Measurements from ENCODE around the gene TENM4.

The TENM4 gene

DNA sequence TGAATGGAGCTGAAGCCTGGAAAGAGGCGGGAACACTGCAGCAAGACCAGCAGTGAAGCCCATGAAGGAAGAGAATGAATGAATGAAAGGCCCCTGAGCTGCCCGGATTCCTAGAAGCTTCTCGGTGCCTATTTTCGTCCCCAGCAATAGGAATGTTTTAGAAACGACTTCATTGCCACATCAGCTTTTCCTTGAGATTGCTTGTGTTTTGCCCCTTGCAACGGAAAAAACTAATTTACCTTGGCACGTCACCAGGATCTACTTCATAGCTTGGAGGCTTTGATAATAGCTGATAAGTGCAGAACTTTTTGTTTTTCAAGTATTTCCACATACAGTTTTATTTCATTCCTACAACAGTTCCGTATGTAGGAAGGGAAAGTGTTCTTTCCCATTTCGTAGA lies 617.2 kb downstream of the TENM4 start:
- no peak for DNase-seq

DNA sequence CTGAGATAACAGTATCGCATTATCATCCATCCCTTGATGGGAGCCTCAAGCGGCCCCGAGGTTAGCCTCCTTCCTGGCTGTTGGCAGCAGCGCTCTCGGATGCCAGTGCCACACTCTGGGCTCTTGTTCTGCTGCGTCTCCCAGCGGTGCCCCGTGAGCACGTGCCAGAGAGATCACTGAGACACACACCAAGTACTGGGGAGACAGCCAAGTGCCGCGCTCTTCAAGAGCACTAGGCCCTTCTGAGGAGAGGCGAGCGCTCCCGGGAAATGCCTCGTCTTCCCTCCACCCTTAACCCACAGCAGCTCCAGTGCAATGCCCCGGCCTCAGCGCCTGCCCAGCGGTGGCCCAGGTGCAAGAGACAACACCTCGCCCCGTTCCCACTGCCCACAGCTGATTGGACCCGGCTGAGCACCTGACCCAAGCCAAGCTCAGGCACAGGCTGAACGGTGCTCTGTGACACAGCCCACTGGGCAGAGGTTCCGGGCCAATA lies 617.9 kb downstream of the TENM4 start:
- DNase-seq: no peak

DNA sequence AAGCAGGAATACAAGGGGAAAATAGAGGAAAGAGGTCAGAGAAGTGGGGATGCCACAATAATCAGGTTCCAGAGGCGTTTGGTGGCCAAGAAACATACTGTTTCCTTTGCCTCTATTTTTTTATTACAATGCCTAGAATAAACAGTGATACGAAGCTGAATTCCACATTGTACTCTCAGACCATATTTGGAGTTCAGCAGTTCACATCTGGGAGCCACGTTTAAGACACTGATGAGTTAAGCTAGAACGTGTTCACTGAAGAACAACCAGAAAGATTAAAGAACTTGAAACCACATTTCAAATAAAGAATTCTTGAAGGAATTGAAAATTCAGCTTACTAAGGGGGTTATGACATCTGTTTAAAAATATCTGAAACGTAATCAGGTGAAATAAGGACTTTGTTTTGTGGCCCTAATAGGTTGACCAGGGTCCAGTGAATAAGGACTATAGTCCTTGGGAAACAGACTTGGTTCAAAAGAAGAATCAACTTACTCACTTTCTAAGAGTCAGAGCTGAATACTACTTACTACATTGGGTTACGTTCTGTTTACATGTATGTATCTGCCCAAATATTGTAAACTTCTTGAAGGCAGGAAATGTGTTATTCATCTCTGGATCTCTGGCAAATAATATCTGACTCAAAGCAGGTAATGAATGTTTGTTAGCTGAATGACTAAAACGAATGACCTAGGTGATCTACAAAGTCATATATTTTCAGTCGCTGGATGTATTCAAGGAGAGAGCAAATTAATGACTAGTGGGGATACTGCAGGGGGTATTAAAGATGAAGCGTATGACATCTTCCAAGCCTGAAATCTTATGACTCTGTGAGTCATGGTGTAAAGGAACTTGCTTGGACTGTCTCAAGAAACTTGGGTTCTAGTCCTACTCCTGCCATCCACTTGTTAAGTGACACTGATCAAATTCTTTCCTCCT lies 619.2 kb downstream of the TENM4 start:
- DNase-seq: no peak

DNA sequence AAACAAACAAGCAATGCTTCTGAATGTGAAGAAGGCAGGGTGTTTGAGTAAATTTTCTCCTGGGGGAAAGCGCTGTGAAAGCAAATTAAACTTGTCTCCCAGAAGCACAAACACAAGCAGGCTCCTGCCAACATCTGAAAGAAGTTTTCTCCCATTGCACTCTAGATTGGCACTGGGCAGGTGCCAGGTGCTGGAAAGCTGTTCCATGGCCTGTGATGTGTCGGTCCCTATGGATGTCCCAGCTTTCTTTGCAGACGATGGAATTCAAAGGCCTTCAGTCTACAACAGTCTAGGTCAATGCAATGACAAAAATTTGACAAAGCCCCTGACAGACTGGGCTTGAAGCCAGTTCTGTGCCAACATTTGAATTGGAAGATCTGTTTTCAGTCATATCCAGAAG lies 620.1 kb downstream of the TENM4 start:
- DNase-seq: no peak

DNA sequence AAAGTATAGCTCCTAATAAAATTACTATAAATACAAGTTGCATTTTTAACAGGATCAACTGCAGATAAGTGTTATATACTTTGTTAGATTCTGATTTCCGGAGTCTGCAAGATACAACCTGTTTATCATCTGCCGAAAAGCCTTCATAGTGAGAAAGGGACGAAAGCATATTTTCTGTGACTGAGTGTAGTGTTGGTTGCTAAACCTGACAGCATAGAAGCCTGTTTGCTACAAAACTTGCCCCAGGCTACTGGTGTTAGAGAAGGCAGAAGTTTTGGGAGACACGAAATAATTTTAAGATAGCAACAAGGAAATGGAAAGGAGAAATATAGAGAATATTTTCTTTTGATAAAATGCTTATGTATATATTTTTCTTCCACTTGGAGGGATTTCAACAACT lies 622.6 kb downstream of the TENM4 start:
- DNase-seq: no peak

DNA sequence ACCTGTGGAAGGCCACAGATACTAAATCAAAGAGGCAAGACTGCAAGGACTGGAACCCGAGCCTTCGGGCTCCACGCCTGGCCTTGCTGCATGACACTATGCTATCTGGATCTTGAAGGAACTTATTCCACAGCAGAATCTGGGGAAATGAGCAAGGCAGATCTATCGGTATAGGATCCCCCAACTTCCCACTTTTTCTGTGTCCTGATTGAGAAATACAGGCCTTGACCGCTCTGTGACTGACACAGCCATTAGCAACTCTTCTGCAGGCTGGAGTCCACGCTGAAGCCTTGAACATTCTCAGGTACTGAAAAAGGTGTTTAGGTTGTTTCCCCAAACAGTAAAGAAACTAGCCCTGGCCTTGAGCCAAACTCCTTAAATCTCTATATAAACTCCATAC lies 625.0 kb downstream of the TENM4 start:
- no peak for DNase-seq

DNA sequence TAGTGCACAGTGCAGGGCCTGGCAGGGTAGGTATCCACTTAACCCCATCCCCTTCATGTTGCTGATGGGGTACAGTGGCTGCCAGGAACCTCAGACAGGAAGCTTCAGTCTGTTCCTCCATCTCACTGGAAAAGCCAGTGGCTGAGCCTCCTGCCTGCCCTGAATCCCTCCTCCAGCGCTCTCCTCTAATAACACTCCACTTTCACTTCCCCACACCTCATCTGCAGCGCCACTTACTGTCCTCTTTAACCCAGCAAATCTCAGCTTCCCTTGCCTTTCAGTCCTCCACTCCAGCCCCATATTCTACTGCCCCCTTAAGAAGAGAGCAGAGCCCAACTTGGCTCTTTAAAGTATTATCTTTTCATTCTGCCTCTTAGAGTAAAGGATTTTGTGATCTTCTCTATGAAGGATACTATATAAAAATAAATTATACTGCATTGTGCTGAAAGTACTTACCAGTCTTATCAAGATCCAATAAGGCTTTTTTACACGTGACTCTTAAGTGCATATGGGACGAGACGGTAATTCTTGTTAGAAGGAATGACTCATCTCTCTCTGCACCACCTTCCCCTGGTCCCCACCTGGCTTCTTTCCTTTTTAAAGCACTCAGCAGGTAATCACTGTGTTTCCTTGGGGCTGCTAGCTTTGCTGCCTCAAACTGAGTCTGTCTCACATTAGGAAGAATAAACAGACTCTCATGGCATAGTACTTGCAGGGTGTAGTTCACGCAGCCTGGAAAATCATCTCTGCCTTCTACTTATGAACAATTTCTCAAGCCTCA lies 628.1 kb downstream of the TENM4 start:
- DNase-seq: no peak

DNA sequence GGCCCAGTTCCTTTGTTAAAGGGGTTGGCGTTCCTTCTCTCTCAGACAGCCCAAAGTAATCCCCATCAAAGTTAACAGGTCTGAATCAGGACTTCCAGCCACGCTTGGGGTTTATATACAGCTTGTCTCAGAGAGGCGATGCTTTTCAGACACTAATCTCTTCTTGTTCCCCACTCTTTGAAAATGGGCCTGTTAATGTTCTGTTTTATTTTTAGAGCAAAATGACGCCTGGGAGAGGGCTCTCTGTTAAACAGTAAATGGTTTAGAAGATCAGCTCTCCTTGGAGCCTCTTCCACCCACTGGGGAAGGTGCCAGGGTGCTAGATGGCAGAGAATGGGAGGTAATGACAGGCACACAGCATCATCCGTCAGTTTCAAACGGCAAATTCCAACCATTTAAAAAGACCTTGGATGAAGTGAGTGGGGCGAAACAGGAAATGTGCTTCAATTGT lies 630.2 kb downstream of the TENM4 start:
- DNase-seq: no peak

DNA sequence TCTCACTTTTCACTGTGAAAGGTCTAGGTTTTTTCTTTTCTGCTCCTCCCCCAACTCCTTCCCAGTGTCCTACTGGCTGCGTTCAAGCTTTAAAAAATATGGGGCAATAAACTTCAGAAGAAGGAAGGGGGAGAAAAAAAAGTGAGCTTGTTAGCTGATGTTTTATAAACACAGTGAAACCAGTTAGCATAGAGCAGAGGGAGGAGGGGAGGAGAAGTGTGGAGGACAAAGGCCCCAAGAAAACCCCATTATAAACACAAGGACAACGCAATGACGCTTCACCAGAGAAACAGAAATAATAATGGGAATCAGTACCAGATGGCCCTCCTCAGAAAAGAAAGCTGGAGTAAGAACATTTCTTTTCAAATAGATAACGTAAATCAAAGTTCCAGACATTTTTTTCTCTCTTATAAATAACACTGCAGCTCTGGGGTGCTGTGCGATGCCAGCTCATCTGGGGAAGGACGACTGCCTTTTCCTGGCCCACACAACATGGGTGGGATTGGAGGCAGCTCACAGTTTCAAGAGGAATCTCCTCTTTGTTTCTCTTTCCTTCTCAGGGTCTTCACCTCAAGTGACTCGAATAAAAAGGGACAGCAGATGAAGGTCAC lies 630.8 kb downstream of the TENM4 start:
- DNase-seq: no peak

DNA sequence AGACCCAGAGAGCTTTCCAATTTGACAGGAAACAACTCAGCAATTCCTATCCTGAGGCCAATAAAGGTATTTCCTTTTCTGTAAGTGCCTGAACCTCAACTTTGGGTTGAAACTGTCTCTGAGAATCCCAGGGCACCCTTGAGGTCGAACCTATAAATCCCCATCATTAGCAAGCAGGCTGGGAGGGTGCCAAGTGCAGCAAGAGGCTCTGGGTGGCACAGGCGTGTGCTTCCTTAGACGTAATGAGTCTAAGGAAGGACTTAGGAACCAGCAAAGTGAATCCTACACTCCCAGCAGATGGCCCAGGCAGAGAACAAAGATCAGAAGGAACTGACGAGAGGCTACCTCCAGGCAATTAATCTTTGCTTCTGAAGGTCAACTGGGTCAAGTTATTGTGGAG lies 631.9 kb downstream of the TENM4 start:
- DNase-seq: no peak

DNA sequence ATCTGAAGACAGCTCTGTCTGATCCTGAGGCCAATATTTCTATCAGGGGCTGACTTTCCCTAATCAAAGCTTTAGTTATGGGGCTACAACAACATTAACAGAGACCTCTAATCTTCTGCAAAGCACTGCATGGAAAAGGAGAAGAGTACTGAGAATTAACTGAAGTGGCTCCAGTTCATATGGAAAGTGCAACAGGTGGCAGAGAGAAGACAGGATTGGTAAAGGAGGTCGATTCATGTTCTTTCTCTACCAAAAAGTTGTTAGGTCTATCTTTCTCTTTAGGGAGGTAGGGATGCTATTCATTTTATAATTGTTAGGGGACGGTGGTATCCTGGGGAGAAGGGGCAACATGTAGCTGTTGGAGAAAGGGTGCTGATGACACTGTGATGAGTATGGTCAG lies 633.5 kb downstream of the TENM4 start:
- no peak for DNase-seq

DNA sequence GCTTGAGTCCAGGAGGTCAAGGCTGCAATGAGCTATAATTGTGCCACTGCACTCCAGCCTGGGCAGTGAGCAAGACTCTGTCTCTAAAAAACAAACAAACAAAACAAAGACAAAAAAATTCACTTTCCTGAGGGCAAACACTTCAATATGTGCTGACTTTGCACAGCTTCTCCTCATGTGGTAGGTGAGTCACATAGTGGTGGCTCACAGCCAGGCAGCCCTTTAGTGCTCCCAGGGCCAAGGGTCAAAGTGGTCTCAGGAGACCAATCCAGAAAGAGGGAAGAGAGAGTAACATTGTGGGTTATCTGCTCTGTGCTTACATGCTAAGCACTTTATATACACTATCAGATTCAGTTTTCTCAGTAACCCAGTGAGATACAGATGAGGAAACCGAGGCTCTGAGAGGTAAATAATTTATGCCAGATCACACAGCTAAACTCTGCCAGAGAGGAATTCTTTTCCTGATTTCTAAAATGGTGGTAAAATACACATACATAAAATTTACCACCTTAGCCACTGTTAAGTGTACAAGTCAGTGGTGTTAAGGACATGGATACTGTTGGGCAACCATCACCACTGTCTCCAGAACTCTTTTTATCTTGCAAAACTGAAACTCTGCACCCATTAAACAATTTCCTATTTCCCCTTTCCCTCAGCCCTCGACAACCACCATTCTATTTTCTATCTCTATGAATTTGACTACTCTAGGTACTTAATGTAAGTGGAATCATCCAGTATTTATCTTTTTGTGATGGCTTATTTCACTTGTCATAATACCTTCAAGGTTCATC lies 634.4 kb downstream of the TENM4 start:
- no peak for DNase-seq

DNA sequence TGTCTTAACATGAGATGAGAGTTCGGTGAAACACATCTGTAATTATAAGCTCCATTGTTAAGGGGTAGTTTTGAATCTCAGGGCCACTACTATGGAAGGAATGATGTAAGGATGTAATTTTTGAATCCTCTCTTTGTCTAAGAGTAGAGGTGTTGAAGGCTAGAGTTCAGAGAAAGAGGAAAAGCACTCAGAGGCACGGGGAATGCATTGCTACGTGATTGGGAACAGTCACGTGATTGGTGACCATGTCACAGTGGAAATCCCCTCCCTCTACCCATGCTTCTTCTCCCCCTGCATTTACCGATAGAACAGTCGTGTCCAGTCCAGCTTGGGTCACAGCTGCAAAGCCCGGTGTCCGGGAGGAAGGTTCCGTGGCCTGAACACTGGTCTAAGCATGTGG lies 635.8 kb downstream of the TENM4 start:
- DNase-seq: no peak

DNA sequence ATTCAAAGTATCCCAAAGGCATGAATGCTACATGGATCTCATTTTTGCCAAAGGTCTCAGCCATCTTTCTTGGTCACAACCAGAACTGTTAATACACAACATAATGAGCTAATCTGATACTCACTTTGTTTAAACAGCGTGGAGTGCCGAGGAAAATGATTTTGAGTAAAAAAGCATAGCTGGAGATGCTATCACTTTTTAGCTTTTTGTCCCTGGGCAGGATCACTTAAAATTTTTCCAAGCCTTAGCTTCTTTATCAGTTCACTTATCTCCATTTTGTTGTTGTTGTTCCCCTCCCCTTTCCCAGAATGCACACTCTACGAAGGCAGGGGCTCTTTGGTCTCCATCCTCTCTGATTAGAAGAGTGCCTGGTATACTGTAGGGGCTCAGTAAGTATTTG lies 636.8 kb downstream of the TENM4 start:
- DNase-seq: no peak

DNA sequence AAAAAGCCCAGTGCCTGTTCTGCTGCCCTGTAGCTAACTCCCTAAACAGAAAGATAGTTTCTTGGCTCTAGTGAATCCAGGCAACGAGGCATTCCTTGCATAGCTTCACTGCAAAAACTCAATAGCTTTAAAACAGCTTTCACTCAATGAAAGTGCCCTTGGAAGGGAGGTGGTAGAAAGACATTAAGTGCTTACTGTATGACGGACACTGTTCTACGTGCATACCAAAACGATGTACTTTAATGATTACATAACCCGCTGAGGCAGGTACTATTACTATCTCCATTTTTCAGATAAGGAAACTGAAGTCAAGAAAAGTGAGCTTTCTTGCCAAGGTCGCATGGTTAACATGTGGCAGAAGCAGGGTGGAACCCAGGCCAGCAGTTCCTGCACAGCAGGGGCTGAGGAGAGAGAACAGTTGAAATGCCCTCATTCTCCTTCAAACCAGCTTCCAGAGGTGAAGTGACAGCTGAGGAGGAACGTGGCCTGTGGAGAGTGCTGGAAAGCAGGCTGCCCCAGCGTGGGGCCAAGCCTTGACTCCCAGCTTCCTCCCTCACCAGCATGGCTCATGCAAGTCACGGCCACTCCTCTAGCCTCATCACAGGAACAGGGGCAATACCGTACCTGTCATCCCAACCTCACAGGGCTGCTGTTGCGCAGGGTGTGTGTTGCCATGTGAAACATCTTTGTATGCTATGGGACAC lies 638.6 kb downstream of the TENM4 start:
- DNase-seq: no peak

DNA sequence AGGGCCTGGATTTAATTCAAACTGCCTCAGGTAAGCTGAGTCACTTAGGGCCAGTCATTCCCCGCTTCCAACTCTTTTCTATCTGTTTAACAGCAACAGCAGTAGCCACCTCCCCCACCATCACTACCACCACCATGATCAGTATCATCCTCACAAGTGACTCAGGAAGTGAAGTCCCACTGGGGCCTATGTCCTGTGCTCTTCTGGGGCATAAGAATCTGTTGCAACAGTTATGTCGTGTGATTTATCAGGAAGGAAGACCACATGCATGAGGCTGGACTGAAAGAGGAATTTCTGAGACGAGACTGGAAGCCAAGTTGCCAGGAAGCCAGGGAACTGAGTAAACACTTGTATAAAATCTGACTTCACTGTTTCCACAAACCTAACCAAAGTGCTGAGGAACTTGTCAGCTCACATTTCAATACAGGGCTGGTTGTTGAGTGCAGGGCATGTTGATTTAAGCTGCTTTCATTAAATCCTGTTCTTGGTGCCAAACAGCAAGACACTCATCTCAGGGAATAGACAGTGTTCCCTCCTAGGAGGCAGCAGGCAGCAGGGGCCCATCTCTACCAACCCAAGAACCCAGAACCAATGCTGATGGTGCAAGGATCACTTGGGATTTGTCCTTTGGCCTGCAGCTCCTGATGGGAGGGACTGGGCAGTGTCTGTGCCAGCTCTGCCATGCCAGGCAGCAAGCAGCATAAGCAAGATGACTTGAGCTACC lies 639.5 kb downstream of the TENM4 start:
- DNase-seq: no peak

DNA sequence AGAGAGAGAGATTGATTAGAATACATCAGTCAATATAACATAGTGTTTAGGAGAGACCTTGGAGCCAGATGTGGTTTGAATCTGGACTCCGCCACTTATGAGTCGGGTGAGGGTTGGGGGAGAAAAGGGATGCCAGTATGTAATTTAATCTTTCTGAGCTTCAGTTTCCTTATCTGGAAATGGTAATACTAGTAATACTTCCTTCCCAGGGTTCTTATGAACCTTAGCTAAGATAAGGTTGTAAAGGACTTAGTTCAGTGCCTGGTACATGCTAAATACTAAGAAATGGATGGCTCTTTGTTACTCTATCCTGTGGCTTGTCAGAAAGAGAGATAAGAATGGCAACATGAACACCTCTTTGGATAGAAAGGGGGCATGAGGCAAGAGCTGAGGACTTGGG lies 640.1 kb downstream of the TENM4 start:
- DNase-seq: no peak

DNA sequence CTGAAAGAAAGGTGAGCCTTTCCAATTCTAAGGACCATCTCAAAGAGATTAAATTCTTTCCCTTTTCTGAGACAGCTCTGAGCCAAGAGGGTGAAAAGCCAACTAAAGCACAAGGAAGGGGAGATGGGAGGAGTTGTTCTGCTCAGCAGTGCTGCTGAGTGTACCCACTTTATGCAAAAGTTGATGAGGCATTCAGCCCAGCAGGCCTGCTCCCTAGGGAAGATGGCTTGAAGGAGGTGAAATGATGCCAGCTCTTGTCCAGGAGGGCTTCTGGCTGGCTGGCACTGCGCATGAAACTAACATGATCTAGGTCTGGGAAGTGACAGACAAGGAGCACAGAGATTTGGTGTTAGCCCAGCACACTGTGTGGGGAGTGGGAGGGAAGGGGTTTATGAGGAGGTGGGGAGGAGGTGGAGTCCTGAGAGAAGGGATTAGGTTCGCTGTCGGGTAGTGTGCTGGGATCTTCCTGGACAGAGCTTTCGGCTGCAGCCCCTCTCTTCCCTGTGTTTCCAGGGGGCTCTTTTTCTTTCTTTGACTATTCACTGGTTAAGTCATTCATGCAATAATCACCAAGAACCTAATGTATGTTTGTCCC lies 640.6 kb downstream of the TENM4 start:
- DNase-seq: no peak

DNA sequence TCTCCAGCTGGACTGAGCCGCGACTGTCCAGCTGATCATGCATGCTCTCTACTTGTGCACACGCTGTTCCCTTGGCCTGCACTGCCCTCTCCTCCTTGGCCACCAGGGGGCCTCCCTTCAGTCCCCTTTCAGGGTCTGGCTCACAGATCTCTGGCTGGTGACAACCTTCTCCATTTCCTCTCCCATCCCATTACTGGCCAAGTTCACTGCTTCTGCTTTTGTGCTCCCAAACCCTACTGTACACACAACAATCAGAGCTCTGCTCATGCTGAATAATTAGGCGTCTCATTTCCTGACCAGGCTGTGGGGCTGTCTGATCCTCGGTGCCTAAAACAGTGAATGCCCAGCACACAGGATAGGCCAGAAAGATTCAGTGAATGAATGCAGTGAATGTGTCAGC lies 642.2 kb downstream of the TENM4 start:
- no peak for DNase-seq

DNA sequence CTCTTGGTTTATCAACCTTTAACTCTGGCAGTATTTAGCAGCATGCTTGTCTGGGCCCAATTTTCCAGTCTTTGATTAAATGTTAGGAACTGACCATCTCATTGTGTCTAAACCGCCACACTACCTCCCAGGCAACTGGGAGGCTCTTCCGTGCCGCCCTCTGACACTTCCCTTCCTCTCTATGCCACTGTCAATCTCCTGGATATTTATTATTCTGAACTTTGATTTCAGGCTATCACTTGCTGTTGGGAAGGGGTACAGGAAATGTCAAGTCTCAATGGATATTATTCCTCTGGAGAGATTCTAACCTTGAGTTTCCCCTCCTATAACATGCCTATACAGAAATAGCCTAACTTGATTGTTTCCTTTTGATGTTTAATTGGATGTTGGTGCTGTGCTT lies 643.3 kb downstream of the TENM4 start:
- DNase-seq: no peak

DNA sequence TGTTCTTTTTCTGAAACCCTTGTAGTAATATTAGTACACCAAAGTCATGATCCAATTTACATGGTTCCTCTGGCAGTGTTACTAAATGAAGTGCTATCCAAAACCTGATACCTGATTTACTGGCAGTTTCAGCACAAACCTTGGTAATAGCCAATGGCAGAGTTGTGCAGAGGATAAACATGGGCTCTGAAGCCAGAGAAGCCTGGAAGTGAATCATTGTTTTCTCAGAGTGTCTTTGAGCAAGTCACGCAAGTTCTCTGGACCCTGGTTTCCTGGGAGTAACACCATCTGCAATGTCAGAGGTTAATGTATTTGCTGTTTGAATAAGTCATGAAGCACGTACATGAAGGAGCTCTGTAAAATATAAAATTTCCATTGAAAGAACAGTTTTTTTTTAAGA lies 643.9 kb downstream of the TENM4 start:
- no peak for DNase-seq

All from NCI-H1694 treated with DMSO at 0.1 percent for 48 hours (cell line).